Neutrophil (primary cell): ENCODE measurements around the gene ERCC2.

ENCODE experiments used
- H3K27ac ChIP-seq: fragments of 200-600 bp; sonication (generic); 2 replicates; pipeline ENCODE4 v1.5.1; 2016; ENCODE audit warnings: mild to moderate bottlenecking, moderate library complexity
- H3K27me3 ChIP-seq: fragments of 200-600 bp; sonication (generic); 2 replicates; pipeline ENCODE4 v1.6.0; 2016; ENCODE audit warnings: mild to moderate bottlenecking
- H3K36me3 ChIP-seq: fragments of 200-600 bp; sonication (generic); 2 replicates; pipeline ENCODE4 v1.5.1; 2017
- H3K4me1 ChIP-seq, 2 experiments: fragments of 200-600 bp in 1 of 2; sonication (generic) in 1 of 2; 1 replicate in 1 of 2; 2 replicates in 1 of 2; pipeline versions ENCODE4 v1.5.1 to v1.6.1; 2013 to 2016; ENCODE audit warnings: low read depth in 1 of 2, low read length in 1 of 2, mild to moderate bottlenecking in 1 of 2, moderate library complexity in 1 of 2; ENCODE audit not compliant: control insufficient read depth in 1 of 2, insufficient read depth in 1 of 2
- H3K4me3 ChIP-seq, 2 experiments: fragments of 200-600 bp in 1 of 2; sonication (generic) in 1 of 2; 1 replicate in 1 of 2; 2 replicates in 1 of 2; pipeline ENCODE4 v1.5.1; 2013 to 2016; ENCODE audit warnings: low read depth in 1 of 2, low read length in 1 of 2, mild to moderate bottlenecking in 1 of 2, moderate library complexity in 1 of 2
- H3K9me3 ChIP-seq: fragments of 200-600 bp; sonication (generic); 2 replicates; pipeline ENCODE4 v1.5.1; 2016
- CTCF ChIP-seq: fragments of 200-600 bp; sonication (generic); IDR thresholded peaks from 2 replicates; pipeline ENCODE4 v1.5.1; 2016; ENCODE audit warnings: antibody characterized with exemption

ERCC2 gene

GRCh38 chr19:45344621-45345505 lies 25.5 kb downstream of the ERCC2 start:
- TF ChIP-seq CTCF: no peak
- Histone ChIP-seq H3K36me3 (no peaks in the 10 kb centered on the region), H3K27me3 (peaks cover 76% of the 10 kb centered on the region), H3K9me3 (no peaks in the 10 kb centered on the region), H3K4me3 (no peak overlapping the region), H3K4me1 (peaks cover 0 to 7% of the 10 kb centered on the region in 2 experiments), H3K27ac (no peak overlapping the region)

- Histone ChIP-seq H3K27me3 (peaks cover 86% of the 10 kb centered on the region), H3K9me3 (no peaks in the 10 kb centered on the region), H3K4me1 (peaks cover 0 to 12% of the 10 kb centered on the region in 2 experiments), H3K4me3 (no peak overlapping the region), H3K27ac (no peak overlapping the region), H3K36me3 (no peaks in the 10 kb centered on the region)
- no peak for TF ChIP-seq CTCF
Observed at GRCh38 chr19:45342911-45343310, 27.5 kb downstream of the ERCC2 start.

- TF ChIP-seq CTCF: no peak
- peaks cover 76% of the 10 kb centered on the region for H3K27me3 ChIP-seq
- peaks cover 0 to 12% of the 10 kb centered on the region in 2 experiments for H3K4me1 ChIP-seq
- H3K27ac ChIP-seq: no peak overlapping the region
- peak overlapping the region; percentile 16 to 21 for H3K4me3 ChIP-seq
- no peaks in the 10 kb centered on the region for H3K9me3 ChIP-seq
- no peaks in the 10 kb centered on the region for H3K36me3 ChIP-seq
Observed at GRCh38 chr19:45340899-45341453, 29.4 kb downstream of the ERCC2 start.

GRCh38 chr19:45340232-45340898 lies 30.0 kb downstream of the ERCC2 start, which contains the start of gene KLC3:
Gene KLC3, plus strand, starts transcription at chr19:45340750. Its CDS starts 4,792 bp downstream, at chr19:45345542.
- peak within 1 kb of the TSS; percentile 16 to 21 for H3K4me3 ChIP-seq
- no peaks in the 10 kb centered on the region for H3K9me3 ChIP-seq
- H3K27me3 ChIP-seq: peaks cover 69% of the 10 kb centered on the region
- H3K36me3 ChIP-seq: no peaks in the 10 kb centered on the region
- H3K27ac ChIP-seq: no peak within 1 kb of the TSS
- no peak for TF ChIP-seq CTCF
- peaks cover 0 to 12% of the 10 kb centered on the region in 2 experiments for H3K4me1 ChIP-seq

- H3K36me3 ChIP-seq: no peaks in the 10 kb centered on the region
- no peaks in the 10 kb centered on the region for H3K9me3 ChIP-seq
- peaks cover 0 to 12% of the 10 kb centered on the region in 2 experiments for H3K4me1 ChIP-seq
- H3K4me3 ChIP-seq: no peak overlapping the region
- no peak for TF ChIP-seq CTCF
- peaks cover 62% of the 10 kb centered on the region for H3K27me3 ChIP-seq
- no peak overlapping the region for H3K27ac ChIP-seq
Observed at GRCh38 chr19:45339629-45340028, 30.7 kb downstream of the ERCC2 start.
